Naive B cell (primary cell): Measurements from ENCODE around the gene SLC25A34. TPM values are rescaled to one million over a fixed set of nuclear protein-coding genes. Genes with fewer than 3 reads are reported as not detected.

Experiments used
- ATAC-seq, 2 donors: fragments of 150-1000 bp; cut with Tn5 transposase; 2 replicates each; pipeline ENCODE4 v1.10.0; 2021; ENCODE audit warnings: low read depth in 2 of 2, mild to moderate bottlenecking in 2 of 2, moderate library complexity in 2 of 2
- DNase-seq: peaks from one replicate; pipeline ENCODE4 v3.0.0; 2022
- H3K27ac Mint-ChIP-seq, 6 donors: one replicate each; pipeline ENCODE4 v1.8.0; 2020 to 2022; ENCODE audit warnings: mild to moderate bottlenecking in 6 of 6, mixed read lengths in 6 of 6, moderate library complexity in 5 of 6, inconsistent platforms in 2 of 6
- H3K27me3 Mint-ChIP-seq, 3 donors: one replicate each; pipeline ENCODE4 v1.8.0; 2021 to 2022; ENCODE audit warnings: mixed read lengths in 3 of 3, mild to moderate bottlenecking in 1 of 3
- H3K36me3 Mint-ChIP-seq, 2 donors: one replicate each; pipeline ENCODE4 v1.8.0; 2020 to 2022; ENCODE audit warnings: mixed read lengths in 2 of 2, inconsistent platforms in 1 of 2, mild to moderate bottlenecking in 1 of 2
- H3K4me1 Mint-ChIP-seq, 3 donors: one replicate each; pipeline ENCODE4 v1.8.0; 2020 to 2022; ENCODE audit warnings: mixed read lengths in 3 of 3, inconsistent platforms in 1 of 3, mild to moderate bottlenecking in 1 of 3, moderate library complexity in 1 of 3
- H3K4me3 Mint-ChIP-seq, 8 donors: one replicate each; pipeline ENCODE4 v1.8.0; 2020 to 2022; ENCODE audit warnings: mild to moderate bottlenecking in 8 of 8, mixed read lengths in 8 of 8, moderate library complexity in 8 of 8, inconsistent platforms in 2 of 8
- H3K9me3 Mint-ChIP-seq, 7 donors: one replicate each; pipeline ENCODE4 v1.8.0; 2020 to 2022; ENCODE audit warnings: mixed read lengths in 7 of 7, mild to moderate bottlenecking in 5 of 7, inconsistent platforms in 2 of 7, moderate library complexity in 1 of 7
- polyA plus RNA-seq, 6 donors: library from polyadenylated mRNA; unstranded; fragments of 300-500 nt; fragmentation: Illumina TruSeq; gene quantifications; one replicate each; pipeline ENCODE4 v1.2.3, GENCODE V29; 2021; ENCODE audit warnings: low read depth in 6 of 6

SLC25A34 gene
- polyA plus RNA-seq, 6 donors from 2014 or later: 0.73 to 1.3 TPM; not detected in 4

DNA sequence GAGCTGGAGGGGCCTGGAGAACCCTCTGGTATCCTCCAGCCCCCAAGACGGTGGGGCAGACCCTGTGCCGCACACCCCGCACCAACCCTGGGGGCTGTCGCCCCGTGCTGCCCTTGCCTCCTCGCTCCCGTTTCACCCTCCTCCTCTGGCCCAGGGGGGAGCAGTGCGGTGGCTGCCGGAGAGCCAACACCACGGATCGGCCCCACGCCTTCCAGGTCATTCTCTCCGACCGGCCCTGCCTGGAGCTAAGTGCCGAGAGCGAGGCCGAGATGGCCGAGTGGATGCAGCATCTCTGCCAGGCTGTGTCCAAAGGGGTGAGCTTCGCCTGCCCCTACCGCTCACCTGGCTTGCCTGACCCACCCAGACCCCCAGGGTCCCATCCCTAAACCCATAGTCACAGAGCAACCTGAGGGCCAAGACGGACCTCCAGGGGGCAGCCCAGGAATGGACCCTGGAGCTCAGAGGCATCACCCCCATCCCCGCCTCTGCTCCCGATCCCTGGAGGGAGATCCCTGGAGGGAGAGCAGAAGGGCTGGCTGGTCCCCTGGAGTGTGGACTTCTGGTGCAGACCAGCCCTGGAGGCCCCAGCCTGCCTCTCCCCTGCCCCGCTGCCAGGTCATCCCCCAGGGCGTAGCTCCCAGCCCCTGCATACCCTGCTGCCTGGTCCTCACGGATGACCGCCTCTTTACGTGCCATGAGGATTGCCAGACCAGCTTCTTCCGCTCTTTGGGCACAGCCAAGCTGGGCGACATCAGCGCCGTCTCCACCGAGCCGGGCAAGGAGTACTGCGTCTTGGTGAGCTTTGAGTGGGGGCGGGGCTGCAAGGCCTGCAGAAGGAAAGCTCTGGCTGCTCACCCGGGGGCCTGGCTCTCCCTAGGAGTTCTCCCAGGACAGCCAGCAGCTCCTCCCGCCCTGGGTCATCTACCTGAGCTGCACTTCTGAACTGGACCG, 4.0 kb upstream of the SLC25A34 start:
- Mint-ChIP-seq H3K9me3 (peaks cover 0 to 1% (median 0%) of the 10 kb centered on the region in 7 donors), H3K4me3 (no peak overlapping the region), H3K27me3 (no peaks in the 10 kb centered on the region), H3K4me1 (peaks cover 0 to 3% (median 0%) of the 10 kb centered on the region in 3 donors), H3K27ac (peak overlapping the region in 1 of 6 donors; percentile 36), H3K36me3 (peaks cover 0 to 7% of the 10 kb centered on the region in 2 donors)
- no peak for DNase-seq
- no peak for ATAC-seq

DNA sequence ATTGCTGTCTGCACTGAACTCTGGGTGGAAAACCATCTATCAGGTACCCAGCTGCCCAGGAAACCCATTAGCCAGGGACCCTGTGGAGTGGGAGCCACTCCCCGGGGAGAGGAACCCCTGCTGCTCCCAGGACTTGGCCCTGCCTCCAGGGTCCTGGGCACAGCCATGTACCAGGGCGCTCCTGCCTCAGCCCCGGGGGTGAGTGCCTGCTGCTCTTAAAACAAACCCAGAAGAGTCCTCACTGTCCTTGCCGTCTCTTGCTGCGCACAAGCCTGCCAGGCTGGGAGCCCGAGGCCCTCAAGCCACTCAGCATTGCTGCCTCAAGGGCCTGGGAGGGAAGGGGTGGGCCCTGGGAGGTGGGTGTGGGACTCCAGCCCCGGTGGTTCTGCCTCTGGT, 3.4 kb upstream of the SLC25A34 start:
- H3K4me1 Mint-ChIP-seq: peaks cover 0 to 3% (median 0%) of the 10 kb centered on the region in 3 donors
- DNase-seq (no peak), ATAC-seq (no peak)
- H3K9me3 Mint-ChIP-seq: no peaks in the 10 kb centered on the region
- no peaks in the 10 kb centered on the region for H3K27me3 Mint-ChIP-seq
- peak overlapping the region in 2 of 6 donors; percentile 36 to 72 for H3K27ac Mint-ChIP-seq
- H3K4me3 Mint-ChIP-seq: peak overlapping the region in 1 of 8 donors; percentile 25
- peaks cover 0 to under 1% of the 10 kb centered on the region in 2 donors for H3K36me3 Mint-ChIP-seq

GRCh38 chr1:15733218-15733725, 2.8 kb upstream of the SLC25A34 start:
- ATAC-seq: no peak
- DNase-seq: no peak
- Mint-ChIP-seq H3K36me3 (no peaks in the 10 kb centered on the region), H3K27me3 (no peaks in the 10 kb centered on the region), H3K4me1 (peaks cover 0 to 3% (median 0%) of the 10 kb centered on the region in 3 donors), H3K27ac (peak overlapping the region in 2 of 6 donors; percentile 36 to 72), H3K9me3 (no peaks in the 10 kb centered on the region), H3K4me3 (no peak overlapping the region)

DNA sequence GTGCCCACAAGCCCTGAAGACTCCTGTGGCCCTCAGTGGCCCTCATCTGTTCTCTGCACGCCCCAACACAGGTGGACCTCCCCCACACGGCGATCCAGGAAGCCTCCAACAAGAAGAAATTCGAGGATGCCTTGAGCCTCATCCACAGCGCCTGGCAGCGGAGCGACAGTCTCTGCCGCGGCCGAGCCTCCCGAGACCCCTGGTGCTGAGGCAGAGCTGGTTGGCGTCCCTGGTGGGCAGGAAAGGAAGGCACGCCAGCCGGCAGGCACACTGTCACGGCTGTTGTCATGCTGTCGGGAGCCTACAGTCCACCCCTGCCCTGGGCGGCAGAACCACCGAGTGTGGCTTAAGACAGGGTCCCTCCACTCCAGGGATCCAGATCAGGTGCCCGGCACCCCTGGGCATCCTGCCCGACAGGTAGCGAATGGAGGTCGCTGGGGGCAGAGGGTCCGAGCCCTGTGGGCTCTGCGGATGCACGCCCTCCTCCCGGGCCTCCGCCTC, 2.3 kb upstream of the SLC25A34 start:
- no peak for DNase-seq
- ATAC-seq: no peak
- no peaks in the 10 kb centered on the region for H3K27me3 Mint-ChIP-seq
- H3K4me3 Mint-ChIP-seq: no peak overlapping the region
- peak overlapping the region in 2 of 6 donors; percentile 36 to 52 for H3K27ac Mint-ChIP-seq
- H3K4me1 Mint-ChIP-seq: peaks cover 0 to 3% (median 0%) of the 10 kb centered on the region in 3 donors
- no peaks in the 10 kb centered on the region for H3K36me3 Mint-ChIP-seq
- H3K9me3 Mint-ChIP-seq: no peaks in the 10 kb centered on the region

DNA sequence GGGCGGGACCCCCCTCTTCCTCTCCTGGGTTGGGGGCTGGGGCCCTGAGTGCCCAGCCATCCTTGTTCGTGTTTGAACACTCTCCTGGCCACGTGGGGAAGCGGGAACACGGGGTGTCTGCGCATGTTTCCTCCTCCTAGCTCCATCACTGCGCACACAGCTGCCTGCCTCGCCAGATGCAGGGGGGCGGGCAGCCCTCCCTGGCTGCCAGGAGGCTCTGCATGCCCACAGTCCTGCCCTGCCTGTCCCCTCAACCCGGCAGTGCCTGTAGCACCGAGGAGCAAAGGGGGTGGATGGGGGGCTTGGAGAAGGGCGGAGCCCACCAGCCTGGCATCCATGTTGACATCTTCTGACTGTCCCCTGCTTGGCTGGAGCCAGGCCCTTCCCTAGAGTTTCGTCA, 1.8 kb upstream of the SLC25A34 start:
- Mint-ChIP-seq H3K27ac (no peak overlapping the region), H3K4me3 (no peak overlapping the region), H3K27me3 (no peaks in the 10 kb centered on the region), H3K4me1 (peaks cover 0 to 3% (median 0%) of the 10 kb centered on the region in 3 donors), H3K9me3 (no peaks in the 10 kb centered on the region), H3K36me3 (no peaks in the 10 kb centered on the region)
- ATAC-seq (no peak), DNase-seq (no peak)

- DNase-seq (no peak), ATAC-seq (no peak)
- Mint-ChIP-seq H3K27me3 (no peaks in the 10 kb centered on the region), H3K9me3 (no peaks in the 10 kb centered on the region), H3K27ac (no peak overlapping the region), H3K36me3 (no peaks in the 10 kb centered on the region), H3K4me3 (no peak overlapping the region), H3K4me1 (peaks cover 0 to 3% (median 0%) of the 10 kb centered on the region in 3 donors)
Observed at GRCh38 chr1:15734901-15735300, 1.2 kb upstream of the SLC25A34 start.

- no peak overlapping the region for H3K4me3 Mint-ChIP-seq
- H3K27me3 Mint-ChIP-seq: no peaks in the 10 kb centered on the region
- peaks cover 0 to 3% (median 0%) of the 10 kb centered on the region in 3 donors for H3K4me1 Mint-ChIP-seq
- no peak for DNase-seq
- peak overlapping the region in 2 of 6 donors; percentile 24 to 49 for H3K27ac Mint-ChIP-seq
- ATAC-seq: peak; percentile 53 to 61
- H3K9me3 Mint-ChIP-seq: no peaks in the 10 kb centered on the region
- H3K36me3 Mint-ChIP-seq: no peaks in the 10 kb centered on the region
Observed at GRCh38 chr1:15735304-15736037, 587 bp upstream of the SLC25A34 start.

GRCh38 chr1:15736892-15737261, 819 bp downstream of the SLC25A34 start:
- Mint-ChIP-seq H3K27ac (peak overlapping the region in 2 of 6 donors; percentile 74 to 75), H3K36me3 (no peaks in the 10 kb centered on the region), H3K9me3 (no peaks in the 10 kb centered on the region), H3K27me3 (no peaks in the 10 kb centered on the region), H3K4me3 (no peak overlapping the region), H3K4me1 (peaks cover 5 to 8% (median 8%) of the 10 kb centered on the region in 3 donors)
- no peak for DNase-seq
- ATAC-seq: no peak

DNA sequence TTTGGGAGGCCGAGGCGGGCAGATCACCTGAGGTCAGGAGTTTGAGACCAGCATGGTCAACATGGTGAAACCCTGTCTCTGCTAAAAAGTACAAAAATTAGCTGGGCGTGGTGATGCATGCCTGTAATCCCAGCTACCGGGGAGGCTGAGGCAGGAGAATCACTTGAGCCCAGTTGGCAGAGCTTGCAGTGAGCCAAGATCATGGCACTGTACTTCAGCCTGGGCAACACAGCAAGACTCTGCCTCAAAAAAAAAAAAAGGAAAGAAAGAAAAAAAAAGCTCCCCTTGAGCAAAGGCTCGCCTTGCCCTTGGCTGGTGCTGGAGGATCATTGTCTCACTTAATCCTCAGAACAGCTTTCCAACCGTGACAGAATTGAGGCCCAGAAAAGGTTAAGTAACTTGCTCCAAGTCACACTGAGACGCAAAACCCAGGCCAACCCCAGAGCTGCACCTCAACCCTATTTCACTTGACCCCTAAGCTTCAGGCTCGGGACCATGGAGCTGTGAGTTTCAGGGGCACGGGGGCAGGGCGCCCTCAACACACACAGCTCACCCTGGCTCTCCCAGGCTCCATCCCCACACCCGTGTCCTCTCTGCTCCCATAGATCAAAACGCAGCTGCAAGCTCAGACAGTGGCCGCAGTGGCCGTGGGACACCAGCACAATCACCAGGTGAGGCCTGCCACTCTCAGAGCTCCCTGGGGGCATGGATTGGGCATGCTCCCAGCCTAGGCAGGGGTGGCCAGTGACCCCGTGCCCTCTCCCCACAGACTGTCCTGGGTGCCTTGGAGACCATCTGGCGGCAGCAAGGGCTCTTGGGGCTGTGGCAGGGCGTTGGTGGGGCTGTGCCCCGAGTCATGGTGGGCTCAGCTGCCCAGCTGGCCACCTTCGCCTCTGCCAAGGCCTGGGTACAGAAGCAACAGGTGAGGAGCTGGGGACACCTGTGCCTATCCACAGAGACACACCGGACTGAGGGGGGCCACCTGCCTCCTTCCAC, 1.6 kb downstream of the SLC25A34 start:
- no peaks in the 10 kb centered on the region for H3K36me3 Mint-ChIP-seq
- ATAC-seq: no peak
- DNase-seq: no peak
- no peaks in the 10 kb centered on the region for H3K27me3 Mint-ChIP-seq
- no peaks in the 10 kb centered on the region for H3K9me3 Mint-ChIP-seq
- peaks cover 5 to 8% (median 8%) of the 10 kb centered on the region in 3 donors for H3K4me1 Mint-ChIP-seq
- H3K27ac Mint-ChIP-seq: peak overlapping the region in 5 of 6 donors; percentile 23 to 86 (median 38)
- H3K4me3 Mint-ChIP-seq: no peak overlapping the region

DNA sequence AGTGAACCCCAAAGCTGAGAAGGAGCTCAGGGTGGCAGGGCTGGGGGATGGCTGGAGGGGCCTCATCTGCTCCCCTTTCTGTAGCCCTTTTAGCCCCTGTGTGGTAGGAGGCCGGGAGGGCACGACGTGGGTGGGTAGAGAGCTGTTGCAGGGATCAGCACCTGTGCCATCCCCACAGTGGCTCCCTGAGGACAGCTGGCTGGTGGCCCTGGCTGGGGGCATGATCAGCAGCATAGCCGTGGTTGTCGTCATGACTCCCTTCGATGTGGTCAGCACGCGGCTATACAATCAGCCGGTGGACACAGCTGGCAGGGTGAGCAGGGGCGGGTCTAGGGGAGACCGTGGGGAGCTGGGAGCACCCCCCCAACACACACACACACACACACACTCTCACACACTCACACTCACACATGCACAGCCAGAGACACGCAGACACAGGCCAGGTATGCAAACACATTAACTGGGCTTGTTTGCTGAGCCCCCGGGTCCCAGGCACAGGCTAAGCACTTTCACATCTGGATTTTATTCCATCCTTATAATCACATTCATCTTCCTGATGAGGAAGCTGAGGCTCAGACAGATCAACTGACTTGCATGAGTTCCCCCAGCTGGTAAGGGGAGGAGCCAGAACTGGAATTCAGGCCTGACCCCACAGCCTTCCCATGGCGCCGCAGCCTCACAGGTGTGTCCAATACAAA, 2.5 kb downstream of the SLC25A34 start:
- Mint-ChIP-seq H3K36me3 (no peaks in the 10 kb centered on the region), H3K9me3 (no peaks in the 10 kb centered on the region), H3K27me3 (no peaks in the 10 kb centered on the region), H3K27ac (peak overlapping the region in 4 of 6 donors; percentile 23 to 86 (median 82)), H3K4me1 (peaks cover 5 to 8% (median 8%) of the 10 kb centered on the region in 3 donors), H3K4me3 (no peak overlapping the region)
- ATAC-seq (no peak), DNase-seq (no peak)

GRCh38 chr1:15739259-15739658, 3.2 kb downstream of the SLC25A34 start:
- peak overlapping the region in 4 of 6 donors; percentile 23 to 85 (median 70) for H3K27ac Mint-ChIP-seq
- no peaks in the 10 kb centered on the region for H3K36me3 Mint-ChIP-seq
- H3K4me1 Mint-ChIP-seq: peaks cover 5 to 8% (median 8%) of the 10 kb centered on the region in 3 donors
- H3K9me3 Mint-ChIP-seq: no peaks in the 10 kb centered on the region
- no peaks in the 10 kb centered on the region for H3K27me3 Mint-ChIP-seq
- no peak for ATAC-seq
- DNase-seq: no peak
- no peak overlapping the region for H3K4me3 Mint-ChIP-seq

DNA sequence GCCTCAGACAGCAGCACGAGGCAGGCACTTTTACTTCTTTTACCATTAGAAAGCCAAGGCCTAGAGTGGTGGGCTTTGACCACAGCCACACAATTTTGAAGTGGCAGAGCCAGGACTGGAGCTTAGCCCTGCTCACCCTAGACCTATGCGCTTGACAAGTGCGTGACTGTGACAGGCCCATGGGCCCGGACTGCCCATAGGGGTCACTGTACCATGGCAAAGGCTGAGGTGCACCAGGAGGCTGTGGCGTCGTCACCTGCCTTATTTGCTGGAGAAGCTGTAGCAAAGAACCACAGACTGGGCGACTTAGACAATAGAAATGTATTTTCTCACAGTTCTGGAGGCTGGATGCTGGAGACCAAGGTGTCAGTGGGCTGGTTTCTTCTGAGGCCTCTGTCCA, 3.7 kb downstream of the SLC25A34 start:
- Mint-ChIP-seq H3K4me3 (no peak overlapping the region), H3K27me3 (no peaks in the 10 kb centered on the region), H3K36me3 (no peaks in the 10 kb centered on the region), H3K9me3 (no peaks in the 10 kb centered on the region), H3K27ac (peak overlapping the region in 2 of 6 donors; percentile 65 to 75), H3K4me1 (peaks cover 5 to 8% (median 8%) of the 10 kb centered on the region in 3 donors)
- no peak for ATAC-seq
- DNase-seq: no peak
